Fibroblast of lung (primary cell): Measurements from ENCODE around the gene EXOSC10. TPM values are rescaled to one million over a fixed set of nuclear protein-coding genes. Genes with fewer than 3 reads are reported as not detected.

Source experiments
- DNase-seq, 2 donors: peaks; one replicate each; pipeline versions ENCODE4 v3.0.0 to v3.0.0-alpha.2; 2010; ENCODE audit warnings: low read depth in 2 of 2
- H2AFZ ChIP-seq: 2 replicates; pipeline ENCODE4 v1.5.1; 2012; ENCODE audit warnings: low read length, control low read depth, inconsistent platforms
- H3K27ac ChIP-seq: 2 replicates; pipeline ENCODE4 v1.5.1; 2011; ENCODE audit warnings: low read length, control low read depth; ENCODE audit not compliant: insufficient read depth
- H3K27me3 ChIP-seq: 2 replicates; pipeline ENCODE4 v1.5.1; 2011; ENCODE audit warnings: mild to moderate bottlenecking, low read length; ENCODE audit not compliant: control insufficient read depth, insufficient read depth
- H3K36me3 ChIP-seq: 2 replicates; pipeline ENCODE4 v1.5.1; 2011; ENCODE audit warnings: low read length; ENCODE audit not compliant: control insufficient read depth, insufficient read depth
- H3K4me1 ChIP-seq: 2 replicates; pipeline ENCODE4 v1.5.1; 2011; ENCODE audit warnings: low read length; ENCODE audit not compliant: control insufficient read depth, insufficient read depth; ENCODE audit errors: extremely low read depth
- H3K4me2 ChIP-seq: 2 replicates; pipeline ENCODE4 v1.5.1; 2011; ENCODE audit warnings: low read length, control low read depth; ENCODE audit not compliant: insufficient read depth; ENCODE audit errors: extremely low read depth
- H3K4me3 ChIP-seq, 4 experiments: fragments of 200-600 bp in 1 of 4; sonication (generic) in 1 of 4; replicated peaks in 1 of 4; 2 replicates each; pipeline ENCODE4 v1.5.1; 2011 to 2016; ENCODE audit warnings: low read length in 4 of 4, low read depth in 3 of 4, mild to moderate bottlenecking in 3 of 4, control low read depth in 2 of 4, inconsistent platforms in 1 of 4, mixed read lengths in 1 of 4; ENCODE audit not compliant: insufficient read depth in 1 of 4; ENCODE audit errors: control extremely low read depth in 1 of 4
- H3K79me2 ChIP-seq: 2 replicates; pipeline ENCODE4 v1.5.1; 2012; ENCODE audit warnings: mild to moderate bottlenecking, low read length, inconsistent platforms; ENCODE audit not compliant: control insufficient read depth, insufficient read depth
- H3K9ac ChIP-seq: 2 replicates; pipeline ENCODE4 v1.5.1; 2011; ENCODE audit warnings: mild to moderate bottlenecking, low read length, control low read depth; ENCODE audit not compliant: insufficient read depth
- H3K9me3 ChIP-seq: 2 replicates; pipeline ENCODE4 v1.5.1; 2012; ENCODE audit warnings: low read depth, low read length; ENCODE audit not compliant: control insufficient read depth, insufficient read depth
- H4K20me1 ChIP-seq: 2 replicates; pipeline ENCODE4 v1.5.1; 2011; ENCODE audit warnings: low read length; ENCODE audit not compliant: control insufficient read depth, insufficient read depth; ENCODE audit errors: extremely low read depth
- EZH2 ChIP-seq: IDR thresholded peaks from 2 replicates; pipeline ENCODE4 v1.5.1; 2012; ENCODE audit warnings: low read length, control low read depth, mild to moderate bottlenecking; ENCODE audit errors: missing control alignments
- polyA plus RNA-seq, 2 donors: library from polyadenylated mRNA; depleted of rRNA in 1 of 2; stranded (reverse) in 1 of 2; unstranded in 1 of 2; fragments of >200 nt; gene quantifications; 2 replicates each; pipeline ENCODE4 v1.2.1, GENCODE V29; 2011 to 2012; ENCODE audit warnings: missing spikeins in 1 of 2
- total RNA-seq: library from RNA; depleted of rRNA; stranded (reverse); fragments of >200 nt; gene quantifications from 2 replicates; pipeline ENCODE4 v1.2.1, GENCODE V29; 2014
- TF ChIP-seq, protein P1 (sequence below), 2 donors: IDR thresholded peaks in 1 of 2; conservative IDR thresholded peaks in 1 of 2; 1 replicate in 1 of 2; 2 replicates in 1 of 2; pipeline ENCODE4 v1.5.1; 2011 to 2012; ENCODE audit warnings: low read length in 2 of 2, control low read depth in 1 of 2, inconsistent platforms in 1 of 2, low read depth in 1 of 2, mild to moderate bottlenecking in 1 of 2

EXOSC10 gene
- total and polyA plus RNA-seq, 2 donors (not counting 1 experiment from before 2014, with no cell fraction given): 36.2 to 56.3 TPM

- Histone ChIP-seq H3K9me3 (no peaks in the 10 kb centered on the region), H3K4me2 (no peak overlapping the region), H3K79me2 (no peaks in the 10 kb centered on the region), H3K27me3 (no peaks in the 10 kb centered on the region), H3K4me1 (no peaks in the 10 kb centered on the region), H4K20me1 (no peaks in the 10 kb centered on the region), H3K9ac (no peak overlapping the region), H3K27ac (no peak overlapping the region), H2AFZ (no peak overlapping the region), H3K36me3 (peaks cover 13% of the 10 kb centered on the region), H3K4me3 (no peak overlapping the region)
- TF ChIP-seq, protein P1, sequence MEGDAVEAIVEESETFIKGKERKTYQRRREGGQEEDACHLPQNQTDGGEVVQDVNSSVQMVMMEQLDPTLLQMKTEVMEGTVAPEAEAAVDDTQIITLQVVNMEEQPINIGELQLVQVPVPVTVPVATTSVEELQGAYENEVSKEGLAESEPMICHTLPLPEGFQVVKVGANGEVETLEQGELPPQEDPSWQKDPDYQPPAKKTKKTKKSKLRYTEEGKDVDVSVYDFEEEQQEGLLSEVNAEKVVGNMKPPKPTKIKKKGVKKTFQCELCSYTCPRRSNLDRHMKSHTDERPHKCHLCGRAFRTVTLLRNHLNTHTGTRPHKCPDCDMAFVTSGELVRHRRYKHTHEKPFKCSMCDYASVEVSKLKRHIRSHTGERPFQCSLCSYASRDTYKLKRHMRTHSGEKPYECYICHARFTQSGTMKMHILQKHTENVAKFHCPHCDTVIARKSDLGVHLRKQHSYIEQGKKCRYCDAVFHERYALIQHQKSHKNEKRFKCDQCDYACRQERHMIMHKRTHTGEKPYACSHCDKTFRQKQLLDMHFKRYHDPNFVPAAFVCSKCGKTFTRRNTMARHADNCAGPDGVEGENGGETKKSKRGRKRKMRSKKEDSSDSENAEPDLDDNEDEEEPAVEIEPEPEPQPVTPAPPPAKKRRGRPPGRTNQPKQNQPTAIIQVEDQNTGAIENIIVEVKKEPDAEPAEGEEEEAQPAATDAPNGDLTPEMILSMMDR (conservative IDR thresholded peaks at IDR 0.05 in 1 of 2, IDR thresholded peaks at IDR 0.05 in 1 of 2; ENCODE audit: low read depth in 1 of 2, low read length in 2 of 2): no peak
- no peak for TF ChIP-seq EZH2
- no peak for DNase-seq
These were observed 74.1 kb downstream of the EXOSC10 start for GRCh38 chr1:11025618-11026017.

- Histone ChIP-seq H3K36me3 (peaks cover 13% of the 10 kb centered on the region), H3K79me2 (no peaks in the 10 kb centered on the region), H3K9me3 (no peaks in the 10 kb centered on the region), H2AFZ (no peak overlapping the region), H3K4me2 (no peak overlapping the region), H4K20me1 (no peaks in the 10 kb centered on the region), H3K27ac (no peak overlapping the region), H3K27me3 (no peaks in the 10 kb centered on the region), H3K9ac (no peak overlapping the region), H3K4me3 (no peak overlapping the region), H3K4me1 (no peaks in the 10 kb centered on the region)
- no peak for DNase-seq
- TF ChIP-seq, protein P1 (conservative IDR thresholded peaks at IDR 0.05 in 1 of 2, IDR thresholded peaks at IDR 0.05 in 1 of 2; ENCODE audit: low read depth in 1 of 2, low read length in 2 of 2): no peak
- no peak for TF ChIP-seq EZH2
These were observed 74.8 kb downstream of the EXOSC10 start for GRCh38 chr1:11024874-11025203.

DNA sequence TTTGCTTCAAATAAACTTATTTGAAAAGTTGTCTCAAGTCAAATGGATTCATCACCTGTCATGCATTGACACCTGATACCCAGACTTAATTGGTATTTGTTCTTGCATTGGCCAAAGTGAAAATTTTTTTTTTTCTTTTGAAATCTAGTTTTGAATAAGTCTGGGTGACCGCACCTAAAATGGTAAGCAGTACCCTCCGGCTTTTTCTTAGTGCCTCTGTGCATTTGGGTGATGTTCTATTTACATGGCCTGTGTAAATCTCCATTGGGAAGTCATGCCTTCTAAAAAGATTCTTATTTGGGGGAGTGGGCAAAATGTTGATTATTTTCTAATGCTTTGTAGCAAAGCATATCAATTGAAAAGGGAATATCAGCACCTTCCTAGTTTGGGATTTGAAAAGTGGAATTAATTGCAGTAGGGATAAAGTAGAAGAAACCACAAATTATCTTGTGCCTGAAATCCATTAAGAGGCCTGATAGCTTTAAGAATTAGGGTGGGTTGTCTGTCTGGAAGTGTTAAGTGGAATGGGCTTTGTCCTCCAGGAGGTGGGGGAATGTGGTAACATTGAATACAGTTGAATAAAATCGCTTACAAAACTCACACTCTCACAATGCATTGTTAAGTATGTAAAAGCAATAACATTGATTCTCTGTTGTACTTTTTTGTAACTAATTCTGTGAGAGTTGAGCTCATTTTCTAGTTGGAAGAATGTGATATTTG is 75.4 kb downstream of the EXOSC10 start:
- no peaks in the 10 kb centered on the region for H4K20me1 ChIP-seq
- no peak for TF ChIP-seq EZH2
- TF ChIP-seq, protein P1 (conservative IDR thresholded peaks at IDR 0.05 in 1 of 2, IDR thresholded peaks at IDR 0.05 in 1 of 2; ENCODE audit: low read depth in 1 of 2, low read length in 2 of 2): no peak

More for the DNA sequence above, 75.4 kb downstream of the EXOSC10 start:
- H3K4me3 ChIP-seq: no peak overlapping the region
- H3K4me2 ChIP-seq: no peak overlapping the region
- H3K27ac ChIP-seq: no peak overlapping the region
- H3K9ac ChIP-seq: no peak overlapping the region
- H3K79me2 ChIP-seq: peaks cover under 1% of the 10 kb centered on the region
- no peaks in the 10 kb centered on the region for H3K27me3 ChIP-seq
- H3K36me3 ChIP-seq: peaks cover 13% of the 10 kb centered on the region
- DNase-seq: no peak
- no peaks in the 10 kb centered on the region for H3K4me1 ChIP-seq
- no peak overlapping the region for H2AFZ ChIP-seq
- H3K9me3 ChIP-seq: no peaks in the 10 kb centered on the region
